Mesothelial cell of epicardium (in vitro differentiated cells): Measurements from ENCODE around the gene BMX. TPM values are rescaled to one million over a fixed set of nuclear protein-coding genes. Genes with fewer than 3 reads are reported as not detected.

Source experiments
- DNase-seq, 2 experiments: peaks; one replicate each; pipeline ENCODE4 v3.0.0; 2021; ENCODE audit warnings: low spot score in 2 of 2; ENCODE audit not compliant: unreplicated experiment in 2 of 2
- H3K27ac Mint-ChIP-seq: 2 replicates; pipeline ENCODE4 v1.8.0; 2021; ENCODE audit warnings: mixed read lengths
- H3K27me3 Mint-ChIP-seq: 2 replicates; pipeline ENCODE4 v1.8.0; 2021; ENCODE audit warnings: low read depth, mixed read lengths
- H3K36me3 Mint-ChIP-seq: 2 replicates; pipeline ENCODE4 v1.8.0; 2021; ENCODE audit warnings: mixed read lengths
- H3K4me1 Mint-ChIP-seq: 2 replicates; pipeline ENCODE4 v1.8.0; 2021; ENCODE audit warnings: mixed read lengths
- H3K4me3 Mint-ChIP-seq: 2 replicates; pipeline ENCODE4 v1.8.0; 2021; ENCODE audit warnings: mild to moderate bottlenecking, moderate library complexity, mixed read lengths
- H3K9me3 Mint-ChIP-seq: 2 replicates; pipeline ENCODE4 v1.8.0; 2021; ENCODE audit warnings: mixed read lengths
- total RNA-seq: library from RNA; stranded (reverse); gene quantifications from 3 replicates; pipeline ENCODE4 v1.2.1, GENCODE V29; 2021
- TF ChIP-seq, protein P1 (sequence below): fragments of 200-600 bp; sonication (generic); IDR thresholded peaks from one replicate; pipeline ENCODE4 v1.5.0; 2021; ENCODE audit warnings: antibody characterized with exemption; ENCODE audit not compliant: unreplicated experiment

The BMX gene
- total RNA-seq, 1 donor from 2014 or later: not detected

GRCh38 chrX:15505101-15505500 lies 4.5 kb downstream of the BMX start:
- no peak overlapping the region for H3K27ac Mint-ChIP-seq
- DNase-seq: no peak
- no peaks in the 10 kb centered on the region for H3K9me3 Mint-ChIP-seq
- H3K36me3 Mint-ChIP-seq: no peaks in the 10 kb centered on the region
- no peaks in the 10 kb centered on the region for H3K27me3 Mint-ChIP-seq
- no peak overlapping the region for H3K4me3 Mint-ChIP-seq
- TF ChIP-seq, protein P1, sequence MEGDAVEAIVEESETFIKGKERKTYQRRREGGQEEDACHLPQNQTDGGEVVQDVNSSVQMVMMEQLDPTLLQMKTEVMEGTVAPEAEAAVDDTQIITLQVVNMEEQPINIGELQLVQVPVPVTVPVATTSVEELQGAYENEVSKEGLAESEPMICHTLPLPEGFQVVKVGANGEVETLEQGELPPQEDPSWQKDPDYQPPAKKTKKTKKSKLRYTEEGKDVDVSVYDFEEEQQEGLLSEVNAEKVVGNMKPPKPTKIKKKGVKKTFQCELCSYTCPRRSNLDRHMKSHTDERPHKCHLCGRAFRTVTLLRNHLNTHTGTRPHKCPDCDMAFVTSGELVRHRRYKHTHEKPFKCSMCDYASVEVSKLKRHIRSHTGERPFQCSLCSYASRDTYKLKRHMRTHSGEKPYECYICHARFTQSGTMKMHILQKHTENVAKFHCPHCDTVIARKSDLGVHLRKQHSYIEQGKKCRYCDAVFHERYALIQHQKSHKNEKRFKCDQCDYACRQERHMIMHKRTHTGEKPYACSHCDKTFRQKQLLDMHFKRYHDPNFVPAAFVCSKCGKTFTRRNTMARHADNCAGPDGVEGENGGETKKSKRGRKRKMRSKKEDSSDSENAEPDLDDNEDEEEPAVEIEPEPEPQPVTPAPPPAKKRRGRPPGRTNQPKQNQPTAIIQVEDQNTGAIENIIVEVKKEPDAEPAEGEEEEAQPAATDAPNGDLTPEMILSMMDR: no peak
- no peaks in the 10 kb centered on the region for H3K4me1 Mint-ChIP-seq

- Mint-ChIP-seq H3K9me3 (no peaks in the 10 kb centered on the region), H3K27ac (no peak overlapping the region), H3K27me3 (no peaks in the 10 kb centered on the region), H3K36me3 (no peaks in the 10 kb centered on the region), H3K4me3 (no peak overlapping the region), H3K4me1 (no peaks in the 10 kb centered on the region)
- TF ChIP-seq, protein P1: no peak
- no peak for DNase-seq
Observed at GRCh38 chrX:15507005-15507404, 6.4 kb downstream of the BMX start.

DNA sequence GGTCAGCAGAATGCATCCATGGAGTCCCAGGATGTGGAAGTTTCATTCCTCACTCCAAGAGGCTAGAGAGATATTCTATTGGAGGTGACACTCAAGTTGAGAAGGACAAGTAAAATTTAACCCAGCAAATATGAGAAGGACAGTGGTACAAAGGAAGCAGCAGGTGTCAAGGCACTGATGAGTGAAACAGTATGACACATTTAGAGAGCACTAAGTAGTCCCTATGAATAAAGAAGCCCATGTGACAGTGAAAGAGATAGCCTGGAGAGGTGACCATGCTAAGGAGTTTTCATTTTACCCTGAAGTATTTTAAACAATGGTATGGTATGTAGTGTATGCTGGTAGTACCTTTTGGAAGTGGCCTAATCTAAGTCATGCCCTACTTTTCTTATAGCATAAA lies 9.2 kb downstream of the BMX start:
- no peak overlapping the region for H3K27ac Mint-ChIP-seq
- H3K36me3 Mint-ChIP-seq: no peaks in the 10 kb centered on the region
- H3K27me3 Mint-ChIP-seq: peaks cover 4% of the 10 kb centered on the region
- no peak overlapping the region for H3K4me3 Mint-ChIP-seq
- no peaks in the 10 kb centered on the region for H3K4me1 Mint-ChIP-seq
- DNase-seq: no peak
- TF ChIP-seq, protein P1: no peak
- H3K9me3 Mint-ChIP-seq: no peaks in the 10 kb centered on the region

DNA sequence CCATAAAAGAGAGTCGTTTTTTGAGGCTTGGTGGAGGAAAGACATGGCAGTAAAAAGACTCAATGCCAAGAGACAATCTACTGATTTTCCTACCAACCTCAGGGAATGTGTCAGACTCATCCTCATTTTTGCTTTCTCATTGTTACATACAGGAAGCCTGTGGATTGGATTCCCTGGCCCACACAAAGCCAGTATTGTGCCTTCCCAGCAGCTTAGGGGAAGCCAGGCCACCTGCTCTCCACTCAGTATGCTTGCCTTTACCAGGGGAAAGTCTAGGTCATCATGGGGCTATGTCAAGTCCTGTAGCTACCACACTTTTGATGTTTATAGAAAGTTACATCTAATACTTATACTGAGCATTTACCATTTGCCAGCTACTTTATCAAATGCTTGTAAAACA lies 11.0 kb downstream of the BMX start:
- Mint-ChIP-seq H3K27me3 (peaks cover 4% of the 10 kb centered on the region), H3K36me3 (no peaks in the 10 kb centered on the region), H3K9me3 (no peaks in the 10 kb centered on the region), H3K4me3 (no peak overlapping the region), H3K27ac (no peak overlapping the region), H3K4me1 (peaks cover 6% of the 10 kb centered on the region)
- TF ChIP-seq, protein P1: no peak
- no peak for DNase-seq

DNA sequence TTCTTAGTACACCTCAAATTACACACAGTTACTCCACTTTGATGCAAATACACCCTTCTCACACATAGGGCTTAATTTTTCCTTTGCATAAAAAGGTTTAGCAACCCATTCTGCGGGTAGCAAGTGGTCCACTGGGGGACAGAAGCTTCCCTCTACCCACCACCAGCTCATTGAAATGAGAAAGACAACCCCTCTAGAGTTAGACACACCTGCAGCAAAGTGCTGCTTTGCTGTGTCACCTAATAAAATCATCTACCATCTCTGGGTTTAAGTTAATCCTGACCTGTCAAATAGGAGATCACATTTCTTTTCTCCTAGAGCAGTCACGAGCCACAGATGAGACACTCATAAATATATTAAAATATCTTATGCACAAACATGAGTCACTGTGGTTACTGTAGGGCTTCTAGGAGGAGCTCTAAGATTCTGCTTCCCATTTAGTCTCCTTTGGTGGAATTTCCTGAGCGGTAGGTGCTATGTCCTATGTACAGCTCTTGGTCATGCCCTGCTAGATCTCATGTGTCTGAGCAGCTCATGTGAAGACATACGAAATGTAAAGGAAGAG lies 11.9 kb downstream of the BMX start:
- Mint-ChIP-seq H3K4me3 (no peak overlapping the region), H3K9me3 (no peaks in the 10 kb centered on the region), H3K27me3 (peaks cover 4% of the 10 kb centered on the region), H3K36me3 (no peaks in the 10 kb centered on the region), H3K27ac (no peak overlapping the region), H3K4me1 (peaks cover 6% of the 10 kb centered on the region)
- no peak for DNase-seq
- TF ChIP-seq, protein P1: no peak

DNA sequence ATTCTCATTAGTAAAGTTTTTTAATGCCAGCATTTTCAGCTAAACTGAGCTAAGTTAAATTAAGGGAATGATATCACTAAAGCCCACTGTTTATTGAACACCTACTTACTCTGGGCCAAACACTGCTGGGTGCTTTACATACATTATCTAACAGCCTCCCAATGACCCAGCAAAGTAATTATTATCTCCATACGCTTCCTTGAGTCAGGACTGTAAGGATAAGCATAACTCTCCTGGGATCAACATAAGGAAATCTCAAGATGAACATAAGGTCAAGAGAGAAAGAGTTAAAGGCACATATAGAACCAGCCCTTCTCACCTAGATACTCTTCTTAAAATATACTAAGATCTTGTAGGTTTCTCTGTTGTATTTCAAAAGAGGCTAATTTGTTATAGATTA lies 13.7 kb downstream of the BMX start:
- H3K9me3 Mint-ChIP-seq: no peaks in the 10 kb centered on the region
- H3K27me3 Mint-ChIP-seq: peaks cover 4% of the 10 kb centered on the region
- TF ChIP-seq, protein P1: no peak
- H3K4me3 Mint-ChIP-seq: no peak overlapping the region
- H3K4me1 Mint-ChIP-seq: peaks cover 12% of the 10 kb centered on the region
- H3K36me3 Mint-ChIP-seq: no peaks in the 10 kb centered on the region
- H3K27ac Mint-ChIP-seq: no peak overlapping the region
- DNase-seq: no peak
